Measurements from ENCODE around the gene PPP2R2D. TPM values are rescaled to one million over a fixed set of nuclear protein-coding genes. Genes with fewer than 3 reads are reported as not detected.
A peak's percentile ranks its signal among the peaks of the same experiment; 100 is the strongest.

PPP2R2D gene
- total RNA-seq, 1 experiment from 2014 or later: 35.1 TPM

GRCh38 chr10:131910663-131911314, 10.0 kb downstream of the PPP2R2D start:
- no peak overlapping the region for H2BK15ac ChIP-seq (ENCODE audit: low read depth, low read length)
- no peak for TF ChIP-seq CTCF (conservative IDR thresholded peaks at IDR 0.05)

More at GRCh38 chr10:131910663-131911314, 10.0 kb downstream of the PPP2R2D start:
- Histone ChIP-seq H3K14ac (ENCODE audit: insufficient read depth, low read length) (no peak overlapping the region; the same call in 1 of the 2 replicates), H2BK12ac (ENCODE audit: insufficient read length, low read depth, low read length) (no peak overlapping the region), H3K9me3 (ENCODE audit: control insufficient read depth, low read depth, low read length) (no peaks in the 10 kb centered on the region), H3K4ac (ENCODE audit: low read depth, low read length) (no peak overlapping the region), H3K56ac (ENCODE audit: insufficient read length, low read depth, low read length) (no peak overlapping the region), H4K5ac (ENCODE audit: insufficient read length, low read depth, low read length) (no peak overlapping the region), H3K4me2 (ENCODE audit: insufficient read depth, insufficient read length, low read length) (no peak overlapping the region), H2AFZ (ENCODE audit: low read length) (no peak overlapping the region), H3K27ac (ENCODE audit: insufficient read length, low read depth, low read length) (no peak overlapping the region), H3K9ac (ENCODE audit: extremely low read depth, insufficient read length, low read length) (no peak overlapping the region), H3T11ph (ENCODE audit: low read length) (no peak overlapping the region), H3K4me1 (ENCODE audit: insufficient read depth, low read length) (peaks cover 2% of the 10 kb centered on the region; the same call in 1 of the 2 replicates), H2BK5ac (ENCODE audit: insufficient read length, low read length) (no peak overlapping the region), H4K91ac (ENCODE audit: insufficient read length, low read depth, low read length) (no peak overlapping the region), H2BK20ac (ENCODE audit: low read depth, low read length, poor library complexity, severe bottlenecking) (no peak overlapping the region), H3K79me1 (ENCODE audit: insufficient read depth, low read depth, low read length, poor library complexity, severe bottlenecking) (peaks cover 17% of the 10 kb centered on the region), H3K23ac (ENCODE audit: insufficient read length, low read depth, low read length) (no peak overlapping the region), H2AK5ac (ENCODE audit: insufficient read length, low read length) (no peak overlapping the region), H3K79me2 (ENCODE audit: insufficient read depth, low read length) (peaks cover 44% of the 10 kb centered on the region; the same call in 1 of the 2 replicates), H3K18ac (ENCODE audit: insufficient read length, low read depth, low read length) (no peak overlapping the region), H3K27me3 (ENCODE audit: insufficient read depth, low read length) (no peaks in the 10 kb centered on the region), H3K23me2 (ENCODE audit: insufficient read length, low read depth, low read length, poor library complexity, severe bottlenecking) (no peaks in the 10 kb centered on the region), H2BK120ac (ENCODE audit: low read depth, low read length, poor library complexity, severe bottlenecking) (no peak overlapping the region), H4K8ac (replicated peaks; ENCODE audit: insufficient read length, low read depth, low read length) (no peak overlapping the region), H4K20me1 (ENCODE audit: control insufficient read depth, insufficient read depth, insufficient read length) (peaks cover 2% of the 10 kb centered on the region)
- peak overlapping the region in 1 of 3 experiments; percentile 27; a peak in 2 of 7 replicates for H3K27ac Mint-ChIP-seq
- no peak overlapping the region for H3K4me3 Mint-ChIP-seq
- H3K36me3 Mint-ChIP-seq (ENCODE audit: insufficient read depth in 1 of 3, low read depth in 3 of 3): peaks cover 17 to 52% (median 27%) of the 10 kb centered on the region in 3 experiments; a peak in 6 of 7 replicates
- WGBS (ENCODE audit: extremely low coverage, insufficient read length, low lambda C conversion rate): no CpG with 5 or more reads among the region's 15 CpGs
- H3K9me3 Mint-ChIP-seq: no peaks in the 10 kb centered on the region; a peak in 1 of 5 replicates
- no peak for DNase-seq
- H3K27me3 Mint-ChIP-seq (ENCODE audit: low read depth): no peaks in the 10 kb centered on the region
- peaks cover 15% of the 10 kb centered on the region in 2 experiments for H3K4me1 Mint-ChIP-seq
